A172 (cell line): ENCODE measurements around the gene C6orf163. TPM values are rescaled to one million over a fixed set of nuclear protein-coding genes. Genes with fewer than 3 reads are reported as not detected.

Source experiments
- total RNA-seq: library from RNA; depleted of rRNA; stranded (reverse); fragments of >200 nt; shearing (Covaris generic); gene quantifications from 2 replicates; pipeline ENCODE4 v1.2.3, GENCODE V29; 2014; rRNA removed

Gene C6orf163
- total RNA-seq, 1 experiment from 2014 or later = 0.72 TPM

Other genes with a start within 250 kb of the C6orf163 start
- gene CGA, start 249.7 kb upstream of the C6orf163 start, total RNA-seq = not detected in 2 replicates
- 9.3 and 13.9 TPM in 2 replicates for gene ZNF292, start 189.2 kb upstream of the C6orf163 start, total RNA-seq
- gene SMIM8, start 22.2 kb upstream of the C6orf163 start, total RNA-seq = 6.4 and 8.7 TPM in 2 replicates
- gene GJB7, start 15.5 kb upstream of the C6orf163 start, total RNA-seq = not detected in 2 replicates
- 0.43 and 0.71 TPM in 2 replicates for gene CFAP206, start 63.2 kb downstream of the C6orf163 start, total RNA-seq
- 14.5 and 18.8 TPM in 2 replicates for gene SLC35A1, start 128.2 kb downstream of the C6orf163 start, total RNA-seq
- 26.9 and 41.4 TPM in 2 replicates for gene RARS2, start 245.2 kb downstream of the C6orf163 start, total RNA-seq
- 42.4 and 48.7 TPM in 2 replicates for gene ORC3, start 245.3 kb downstream of the C6orf163 start, total RNA-seq